H1 (cell line): ENCODE data around the gene RPUSD1. TPM values are rescaled to one million over a fixed set of nuclear protein-coding genes. Genes with fewer than 3 reads are reported as not detected.

ENCODE experiments used
- CTCF ChIA-PET: fragments of 300-600 bp; sonication (Branson Sonifier 250); formaldehyde crosslinking; loops from one replicate; lab custom pipeline; 2021; ENCODE audit not compliant: partially characterized antibody; lab: Charles Lee
- POLR2A ChIA-PET: fragments of 300-600 bp; sonication (Branson Sonifier 250); formaldehyde crosslinking; loops from one replicate; lab custom pipeline; 2021; ENCODE audit warnings: inconsistent platforms; ENCODE audit not compliant: partially characterized antibody; lab: Charles Lee
- DNase-seq, 2 experiments: peaks; one replicate each; pipeline versions ENCODE4 v3.0.0 to v3.0.0-alpha.2; 2010 to 2022; ENCODE audit warnings: low spot score in 2 of 2, low read depth in 1 of 2, mixed read lengths in 1 of 2
- FAIRE-seq: peaks from 2 replicates; lab custom pipeline; 2011; peaks lifted over from hg19 to GRCh38; lab: Jason Lieb, UNC
- H2AFZ ChIP-seq: 2 replicates; pipeline ENCODE4 v1.8.1; 2012; ENCODE audit warnings: low read length, inconsistent platforms
- H2AK5ac ChIP-seq: 2 replicates; pipeline ENCODE4 v1.6.1; 2013; ENCODE audit warnings: low read depth, low read length
- H2BK120ac ChIP-seq: replicated peaks from 2 replicates; pipeline ENCODE3; 2013; ENCODE audit warnings: low read depth, low read length, inconsistent platforms
- H2BK12ac ChIP-seq: 2 replicates; pipeline ENCODE4 v1.6.1; 2013; ENCODE audit warnings: low read depth, low read length
- H2BK15ac ChIP-seq: 2 replicates; pipeline ENCODE4 v1.6.1; 2013; ENCODE audit warnings: low read length
- H2BK20ac ChIP-seq: 2 replicates; pipeline ENCODE4 v1.6.1; 2013; ENCODE audit warnings: low read length
- H2BK5ac ChIP-seq: 2 replicates; pipeline ENCODE4 v1.6.1; 2013; ENCODE audit warnings: low read depth, low read length
- H3K14ac ChIP-seq: 2 replicates; pipeline ENCODE4 v1.6.1; 2013; ENCODE audit warnings: inconsistent platforms; ENCODE audit not compliant: insufficient read length
- H3K18ac ChIP-seq: 2 replicates; pipeline ENCODE4 v1.6.1; 2013; ENCODE audit warnings: low read length; ENCODE audit errors: extremely low read depth
- H3K23ac ChIP-seq: 2 replicates; pipeline ENCODE4 v1.6.1; 2013; ENCODE audit warnings: inconsistent platforms; ENCODE audit not compliant: insufficient read length
- H3K23me2 ChIP-seq: 2 replicates; pipeline ENCODE4 v1.6.1; 2013; ENCODE audit warnings: low read depth, low read length
- H3K27ac ChIP-seq: 2 replicates; pipeline ENCODE4 v1.6.1; 2011; ENCODE audit warnings: low read depth, low read length, inconsistent platforms
- H3K27me3 ChIP-seq, 4 experiments: replicated peaks in 1 of 4; 1 replicate in 1 of 4; 2 replicates in 3 of 4; pipeline versions ENCODE4 v1.6.1 to v1.8.1; 2011 to 2013; ENCODE audit warnings: low read length in 3 of 4, mild to moderate bottlenecking in 3 of 4, inconsistent platforms in 2 of 4, mixed read lengths in 2 of 4, moderate library complexity in 1 of 4; ENCODE audit not compliant: control insufficient read depth in 3 of 4, insufficient read depth in 3 of 4; ENCODE audit errors: extremely low read depth in 1 of 4
- H3K36me3 ChIP-seq, 4 experiments: 2 replicates each; pipeline versions ENCODE4 v1.6.1 to v1.8.1; 2011 to 2013; ENCODE audit warnings: mild to moderate bottlenecking in 4 of 4, low read length in 3 of 4, moderate library complexity in 2 of 4, control low read depth in 1 of 4, inconsistent platforms in 1 of 4; ENCODE audit not compliant: insufficient read depth in 4 of 4, control insufficient read depth in 2 of 4
- H3K4ac ChIP-seq: replicated peaks from 2 replicates; pipeline ENCODE3; 2013; ENCODE audit warnings: low read length, low read depth, mixed read lengths, inconsistent platforms; ENCODE audit not compliant: insufficient read length
- H3K4me1 ChIP-seq, 4 experiments: replicated peaks in 1 of 4; 1 replicate in 1 of 4; 2 replicates in 3 of 4; pipeline versions ENCODE4 v1.6.1 to v1.8.1; 2011 to 2013; ENCODE audit warnings: low read length in 3 of 4, inconsistent platforms in 2 of 4, mixed read lengths in 1 of 4; ENCODE audit not compliant: insufficient read depth in 4 of 4, control insufficient read depth in 3 of 4
- H3K4me2 ChIP-seq, 2 experiments: 2 replicates each; pipeline versions ENCODE4 v1.6.1 to v1.8.1; 2011 to 2013; ENCODE audit warnings: low read depth in 2 of 2, low read length in 2 of 2, control low read depth in 1 of 2, inconsistent platforms in 1 of 2, mild to moderate bottlenecking in 1 of 2; ENCODE audit not compliant: insufficient read depth in 1 of 2
- H3K4me3 ChIP-seq, 4 experiments: fragments of 200-600, 300-600 bp in 1 of 4; sonication (generic), shearing (Covaris generic), sonication (Bioruptor Twin) in 1 of 4; 2 replicates each; pipeline versions ENCODE4 v1.5.1 to v1.8.1; 2011 to 2016; ENCODE audit warnings: low read length in 4 of 4, low read depth in 3 of 4, control low read depth in 2 of 4, inconsistent platforms in 2 of 4, mild to moderate bottlenecking in 2 of 4, mixed read lengths in 1 of 4, moderate library complexity in 1 of 4; ENCODE audit not compliant: insufficient read depth in 2 of 4; ENCODE audit errors: extremely low read depth in 1 of 4
- H3K56ac ChIP-seq: replicated peaks from 2 replicates; pipeline ENCODE3; 2013; ENCODE audit warnings: low read depth, mild to moderate bottlenecking, mixed read lengths, low read length, inconsistent platforms; ENCODE audit not compliant: insufficient read length
- H3K79me1 ChIP-seq: 2 replicates; pipeline ENCODE4 v1.6.1; 2013; ENCODE audit warnings: low read depth, low read length, control low read depth
- H3K79me2 ChIP-seq, 2 experiments: 2 replicates each; pipeline versions ENCODE4 v1.6.1 to v1.8.1; 2012 to 2013; ENCODE audit warnings: low read length in 2 of 2, mild to moderate bottlenecking in 2 of 2, inconsistent platforms in 1 of 2; ENCODE audit not compliant: insufficient read depth in 2 of 2, control insufficient read depth in 1 of 2
- H3K9ac ChIP-seq, 4 experiments: replicated peaks in 1 of 4; 1 replicate in 1 of 4; 2 replicates in 3 of 4; pipeline versions ENCODE4 v1.6.1 to v1.8.1; 2011 to 2013; ENCODE audit warnings: low read depth in 3 of 4, low read length in 3 of 4, control low read depth in 2 of 4, mild to moderate bottlenecking in 2 of 4, moderate library complexity in 2 of 4, inconsistent platforms in 1 of 4; ENCODE audit errors: extremely low read depth in 1 of 4
- H3K9me3 ChIP-seq, 2 experiments: 2 replicates each; pipeline versions ENCODE4 v1.6.1 to v1.8.1; 2012 to 2013; ENCODE audit warnings: mild to moderate bottlenecking in 2 of 2, moderate library complexity in 2 of 2, control low read depth in 1 of 2, inconsistent platforms in 1 of 2, low read depth in 1 of 2, low read length in 1 of 2, mixed read lengths in 1 of 2; ENCODE audit not compliant: insufficient read depth in 2 of 2
- H4K20me1 ChIP-seq, 2 experiments: replicated peaks in 1 of 2; 2 replicates each; pipeline versions ENCODE3 to v1.8.1; 2011 to 2013; ENCODE audit warnings: inconsistent platforms in 2 of 2, low read length in 2 of 2, mild to moderate bottlenecking in 1 of 2; ENCODE audit not compliant: insufficient read depth in 2 of 2, control insufficient read depth in 1 of 2
- H4K5ac ChIP-seq: 2 replicates; pipeline ENCODE4 v1.6.1; 2013; ENCODE audit warnings: low read length, low read depth, mixed read lengths, inconsistent platforms; ENCODE audit not compliant: insufficient read length
- H4K8ac ChIP-seq: 2 replicates; pipeline ENCODE4 v1.8.0; 2013; ENCODE audit warnings: mild to moderate bottlenecking, moderate library complexity, low read length, inconsistent platforms; ENCODE audit not compliant: insufficient read depth; ENCODE audit errors: extremely low read depth
- H4K91ac ChIP-seq: replicated peaks from 2 replicates; pipeline ENCODE3; 2013; ENCODE audit warnings: low read length, mixed read lengths, inconsistent platforms; ENCODE audit not compliant: insufficient read length
- BCL11A ChIP-seq, 2 experiments: IDR thresholded peaks; one replicate each; pipeline ENCODE4 v1.6.1; 2011; ENCODE audit warnings: low read depth in 2 of 2, low read length in 2 of 2, mild to moderate bottlenecking in 2 of 2
- CREB1 ChIP-seq: IDR thresholded peaks from 2 replicates; pipeline ENCODE4 v1.6.1; 2012; ENCODE audit warnings: inconsistent platforms
- MAFK ChIP-seq: IDR thresholded peaks from 2 replicates; pipeline ENCODE4 v1.6.1; 2012; ENCODE audit warnings: low read depth, mild to moderate bottlenecking, improper control_type of control experiment, low read length
- POLR2A ChIP-seq, 2 experiments: IDR thresholded peaks; 1 replicate in 1 of 2; 2 replicates in 1 of 2; pipeline ENCODE4 v1.6.1; 2011; ENCODE audit warnings: low read depth in 2 of 2, low read length in 2 of 2, mild to moderate bottlenecking in 2 of 2; ENCODE audit errors: control extremely low read depth in 1 of 2
- POU5F1 ChIP-seq: IDR thresholded peaks from 2 replicates; pipeline ENCODE4 v1.6.1; 2011; ENCODE audit warnings: low read depth, mild to moderate bottlenecking, low read length, moderate library complexity
- RNF2 ChIP-seq: fragments of 200-900, 300-1000 bp; sonication (generic); IDR thresholded peaks from 2 replicates; pipeline ENCODE4 v1.7.1; 2016; ENCODE audit warnings: borderline replicate concordance, low read depth, mild to moderate bottlenecking, antibody characterized with exemption, low read length; ENCODE audit not compliant: poor library complexity, severe bottlenecking; ENCODE audit errors: missing control alignments
- SAP30 ChIP-seq: fragments of 300-600 bp; sonication (generic); IDR thresholded peaks from 2 replicates; pipeline ENCODE4 v1.7.1; 2012; ENCODE audit warnings: low read length, moderate library complexity, mild to moderate bottlenecking, inconsistent platforms; ENCODE audit not compliant: insufficient read depth, insufficient replicate concordance
- TCF12 ChIP-seq: IDR thresholded peaks from 2 replicates; pipeline ENCODE4 v1.6.1; 2011; ENCODE audit warnings: low read depth, mild to moderate bottlenecking, low read length
- YY1 ChIP-seq: IDR thresholded peaks from 2 replicates; pipeline ENCODE4 v1.6.1; 2011; ENCODE audit warnings: low read depth, mild to moderate bottlenecking, low read length
- ZNF274 ChIP-seq: IDR thresholded peaks from 2 replicates; pipeline ENCODE4 v1.7.0; 2012; ENCODE audit warnings: low read length, borderline replicate concordance; ENCODE audit errors: extremely low read depth
- WGBS, 2 experiments: shearing (Covaris generic) in 1 of 2; methylation state at CpG; one replicate each; pipeline versions ENCODE4 v1.1.6 to v1.1.7; 2013 to 2015; ENCODE audit warnings: low lambda C conversion rate in 2 of 2, mixed read lengths in 2 of 2, inconsistent platforms in 1 of 2, low coverage in 1 of 2, missing lambda C conversion rate in 1 of 2; ENCODE audit not compliant: insufficient replicate concordance in 2 of 2, insufficient coverage in 1 of 2, insufficient read length in 1 of 2; ENCODE audit errors: extremely low coverage in 1 of 2, missing lambda C conversion rate in 1 of 2; 5-methylcytosine and 5-hydroxymethylcytosine counted together
- polyA plus RNA-seq, 7 experiments: library from polyadenylated mRNA; depleted of rRNA in 3 of 7; stranded (reverse) in 5 of 7; unstranded in 2 of 7; fragments of >200 nt in 5 of 7; fragments of 200-250 nt in 2 of 7; gene quantifications; 1 replicate in 5 of 7; 2 replicates in 1 of 7; 4 replicates in 1 of 7; pipeline versions ENCODE4 v1.2.1 to v1.2.3, GENCODE V29; 2011 to 2013; ENCODE audit warnings: missing spikeins in 2 of 7, mixed read lengths in 2 of 7
- total RNA-seq: library from RNA; stranded (reverse); fragmentation: NEBNext Ultra II Directional; extraction: Animal tissue kit (Norgen Biotek cat#: 25700); gene quantifications from 2 replicates; pipeline ENCODE4 v1.2.1, GENCODE V29; 2021

RPUSD1 gene
- total and polyA plus RNA-seq, 2 of the 8 experiments (the other 6 are each of a cell fraction or from before 2014, with no cell fraction given), result 32.2 to 61.8 TPM

DNA sequence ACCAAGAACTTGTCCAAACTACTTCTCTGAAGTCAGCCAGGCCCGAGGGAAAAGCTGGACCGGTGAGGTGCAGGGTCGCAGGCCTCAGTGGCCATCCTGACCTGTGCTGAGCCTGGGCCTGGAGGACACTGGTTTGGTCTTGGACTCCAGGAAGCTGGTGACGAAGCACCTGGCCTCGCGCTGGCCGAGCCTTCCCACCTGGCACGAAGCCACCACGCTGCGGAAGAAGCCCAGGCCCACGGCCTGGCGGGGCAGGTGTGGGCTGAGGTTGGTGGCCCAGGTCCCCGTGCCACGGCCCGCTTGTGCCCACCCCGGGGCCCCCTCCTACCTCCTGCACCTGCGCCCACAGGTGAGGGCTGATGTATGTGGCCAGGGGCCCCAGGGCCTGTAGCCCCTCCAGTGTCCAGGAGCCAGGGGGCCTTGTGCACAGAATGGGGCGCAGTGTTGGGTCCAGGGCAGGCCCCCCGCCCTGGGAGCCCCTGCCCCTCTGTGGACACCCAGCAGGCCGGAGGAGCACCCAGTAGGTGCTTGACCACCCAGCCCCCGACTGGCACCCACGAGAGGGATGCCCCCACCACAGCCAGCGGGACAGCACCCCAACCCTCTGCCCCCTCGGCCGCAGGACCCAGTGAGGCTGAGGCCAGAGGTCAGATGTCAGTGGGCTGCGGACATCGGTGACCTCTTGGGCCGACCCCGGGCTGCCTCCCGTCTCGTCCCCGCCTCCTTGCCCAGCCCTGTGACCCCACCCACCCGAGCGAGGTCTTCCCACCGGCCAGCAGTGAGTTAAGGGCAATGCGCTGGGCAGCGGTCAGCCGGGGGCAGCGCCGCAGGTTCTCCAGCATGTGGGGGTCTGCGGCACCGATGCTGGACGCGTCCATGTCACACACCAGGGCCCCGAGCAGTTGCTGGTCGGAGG is 13.8 kb downstream of the RPUSD1 start:
- Histone ChIP-seq H4K8ac (no peak overlapping the region), H3K4me3 (no peak overlapping the region), H3K79me1 (no peaks in the 10 kb centered on the region), H2BK120ac (no peak overlapping the region), H3K27ac (no peak overlapping the region), H3K56ac (no peak overlapping the region), H4K91ac (no peak overlapping the region), H3K4ac (no peak overlapping the region), H3K9ac (no peak overlapping the region), H4K20me1 (peaks cover 0 to 1% of the 10 kb centered on the region in 2 experiments), H2AFZ (no peak overlapping the region), H3K23ac (no peak overlapping the region), H3K36me3 (no peaks in the 10 kb centered on the region), H3K23me2 (no peaks in the 10 kb centered on the region; the same call in 1 of the 2 replicates), H3K4me1 (peaks cover 0 to 1% (median under 1%) of the 10 kb centered on the region in 4 experiments; a peak in 2 of 7 replicates), H2AK5ac (no peak overlapping the region), H3K18ac (no peak overlapping the region), H2BK20ac (no peak overlapping the region), H2BK12ac (no peak overlapping the region), H4K5ac (no peak overlapping the region), H3K9me3 (no peaks in the 10 kb centered on the region), H3K14ac (no peak overlapping the region), H3K4me2 (no peak overlapping the region), H3K79me2 (no peaks in the 10 kb centered on the region), H2BK15ac (no peak overlapping the region; the same call in 1 of the 2 replicates), H3K27me3 (peaks cover 0 to under 1% (median 0%) of the 10 kb centered on the region in 4 experiments; a peak in 2 of 7 replicates), H2BK5ac (no peak overlapping the region)
- POLR2A ChIA-PET, result interaction anchor here (2.0 kb wide), 1 partner anchor 58 kb away, joined by 8 read pairs; no protein-coding TSS in a partner anchor
- DNase-seq, result no peak
- TF ChIP-seq TCF12, result no peak
- no peak for TF ChIP-seq YY1
- no peak for TF ChIP-seq CREB1
- TF ChIP-seq RNF2, result no peak
- TF ChIP-seq POU5F1, result no peak
- no peak for TF ChIP-seq SAP30
- no peak for TF ChIP-seq MAFK
- TF ChIP-seq ZNF274, result no peak
- no peak for TF ChIP-seq BCL11A (IDR thresholded peaks at IDR 0.05; ENCODE audit: low read depth in 2 of 2, low read length in 2 of 2)
- TF ChIP-seq POLR2A (IDR thresholded peaks at IDR 0.05; ENCODE audit: control extremely low read depth in 1 of 2, low read depth in 2 of 2, low read length in 2 of 2), result no peak
- FAIRE-seq, result no peak
- CTCF ChIA-PET, result interaction anchor here (1.0 to 6.0 kb wide), 4 partner anchors 11 to 64 kb away, joined by 3 to 35 read pairs (median 9); no protein-coding TSS in a partner anchor
- WGBS, 2 experiments, result 95% methylated on average over 29 of the region's 46 CpGs; no CpG with 5 or more reads in 1 of the 2 experiments
